Activated CD4-positive, alpha-beta T cell treated with anti-CD3 and anti-CD28 coated beads for 36 hours (primary cell): ENCODE results near the gene PDCL2. TPM values are rescaled to one million over a fixed set of nuclear protein-coding genes. Genes with fewer than 3 reads are reported as not detected.

ENCODE experiments used
- ATAC-seq: fragments of 200-7000 bp; cut with Tn5 transposase; one replicate; pipeline ENCODE4 v1.10.0; 2021; ENCODE audit warnings: mild to moderate bottlenecking, moderate library complexity
- CTCF ChIA-PET: fragments of 350-600 bp; sonication (Branson Sonifier 250); formaldehyde crosslinking; loops from one replicate; lab custom pipeline; 2021; ENCODE audit warnings: antibody characterized with exemption; lab: Charles Lee
- POLR2A ChIA-PET: fragments of 350-600 bp; sonication (Branson Sonifier 250); formaldehyde crosslinking; loops from one replicate; lab custom pipeline; 2021; ENCODE audit warnings: antibody characterized with exemption, inconsistent platforms; lab: Charles Lee
- DNase-seq: peaks from one replicate; pipeline ENCODE4 v3.0.0-alpha.2; 2020
- H3K27ac Mint-ChIP-seq: one replicate; pipeline ENCODE4 v1.8.0; 2021; ENCODE audit warnings: mixed read lengths
- H3K27me3 Mint-ChIP-seq: one replicate; pipeline ENCODE4 v1.8.0; 2021; ENCODE audit warnings: mixed read lengths
- H3K36me3 Mint-ChIP-seq: one replicate; pipeline ENCODE4 v1.8.0; 2021; ENCODE audit warnings: low read depth, mixed read lengths
- H3K4me1 Mint-ChIP-seq: one replicate; pipeline ENCODE4 v1.8.0; 2021; ENCODE audit warnings: mixed read lengths
- H3K4me3 Mint-ChIP-seq: one replicate; pipeline ENCODE4 v1.8.0; 2021; ENCODE audit warnings: mild to moderate bottlenecking, moderate library complexity, mixed read lengths
- H3K9me3 Mint-ChIP-seq: one replicate; pipeline ENCODE4 v1.8.0; 2021; ENCODE audit warnings: low read depth, mixed read lengths
- intact Hi-C, 2 experiments: fragments of 100-400 bp; cut with DNase I in 1 of 2; cut with micrococcal nuclease in 1 of 2; formaldehyde crosslinking; loops; one replicate each; pipeline versions ENCODE4 v1.14.2 to v1.15.1; 2022 to 2024; cut with DNase I, micrococcal nuclease
- total RNA-seq, 2 experiments: library from RNA; stranded (reverse); gene quantifications; one replicate each; pipeline ENCODE4 v1.2.3, GENCODE V29; 2021

The PDCL2 gene
- total RNA-seq, 2 experiments from 2014 or later, result not detected

DNA sequence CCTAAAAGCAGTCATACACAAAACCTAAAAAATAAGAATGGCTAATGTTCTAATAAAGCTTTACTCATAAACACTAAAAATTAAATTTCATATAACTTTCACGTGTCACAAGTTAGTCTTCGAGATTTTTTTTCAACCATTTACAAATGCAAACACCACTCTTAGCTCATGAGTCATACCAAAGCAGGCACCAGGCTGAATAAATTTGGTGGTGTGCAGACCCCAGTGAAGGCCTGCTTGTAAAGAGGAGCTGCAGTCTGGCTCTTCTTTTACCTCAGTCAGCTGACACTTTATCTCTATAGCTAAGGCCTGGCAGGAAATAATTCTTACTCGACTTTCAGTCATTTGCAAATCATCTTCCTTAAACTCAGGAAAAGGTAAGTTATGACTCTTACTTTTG is 82.8 kb downstream of the PDCL2 start:
- CTCF ChIA-PET, result interaction anchor here (0.6 to 1.1 kb wide), 2 partner anchors 36 to 47 kb away, joined by 3 read pairs; no protein-coding TSS in a partner anchor
- Mint-ChIP-seq H3K27me3 (no peaks in the 10 kb centered on the region), H3K4me3 (no peak overlapping the region), H3K4me1 (peaks cover 18% of the 10 kb centered on the region), H3K9me3 (no peaks in the 10 kb centered on the region), H3K27ac (no peak overlapping the region), H3K36me3 (peaks cover 16% of the 10 kb centered on the region)
- intact Hi-C loops, result no loop called here
- DNase-seq (no peak), ATAC-seq (no peak)
- POLR2A ChIA-PET, result no interaction called here

- no peaks in the 10 kb centered on the region for H3K9me3 Mint-ChIP-seq
- H3K36me3 Mint-ChIP-seq, result peaks cover 22% of the 10 kb centered on the region
- no peak overlapping the region for H3K4me3 Mint-ChIP-seq
- intact Hi-C loops, result no loop called here
- H3K27me3 Mint-ChIP-seq, result no peaks in the 10 kb centered on the region
- peaks cover 26% of the 10 kb centered on the region for H3K4me1 Mint-ChIP-seq
- ATAC-seq (no peak), DNase-seq (no peak)
- H3K27ac Mint-ChIP-seq, result no peak overlapping the region
- ChIA-PET CTCF (no interaction called here), POLR2A (no interaction called here)
Observed at GRCh38 chr4:55507612-55508011, 84.4 kb downstream of the PDCL2 start.

Other genes starting within 250 kb of the PDCL2 start
- gene SRD5A3, start 246.0 kb downstream of the PDCL2 start, total RNA-seq, result 10 to 100 TPM; 20.5 to 24.6 TPM
- gene TMEM165, start 196.3 kb downstream of the PDCL2 start, total RNA-seq, result 10 to 100 TPM; 43.4 to 49.5 TPM
- gene CLOCK, start 45.3 kb downstream of the PDCL2 start, total RNA-seq, result 10 to 100 TPM; 10.4 to 13.3 TPM
- gene NMU, start 44.1 kb upstream of the PDCL2 start, total RNA-seq, result under 1 TPM in 1 of 2 experiments, not detected in 1; 0.30 TPM
- gene EXOC1L, start 227.5 kb upstream of the PDCL2 start, total RNA-seq, result not detected